NCI-H748 (cell line): ENCODE data around the gene REEP1.

Source experiments
- DNase-seq: peaks from one replicate; lab custom pipeline; 2025; ENCODE audit not compliant: unreplicated experiment; lab: John Stamatoyannopoulos, UW

Gene REEP1

GRCh38 chr2:86284987-86285386 lies 52.4 kb downstream of the REEP1 start:
- DNase-seq = no peak

DNA sequence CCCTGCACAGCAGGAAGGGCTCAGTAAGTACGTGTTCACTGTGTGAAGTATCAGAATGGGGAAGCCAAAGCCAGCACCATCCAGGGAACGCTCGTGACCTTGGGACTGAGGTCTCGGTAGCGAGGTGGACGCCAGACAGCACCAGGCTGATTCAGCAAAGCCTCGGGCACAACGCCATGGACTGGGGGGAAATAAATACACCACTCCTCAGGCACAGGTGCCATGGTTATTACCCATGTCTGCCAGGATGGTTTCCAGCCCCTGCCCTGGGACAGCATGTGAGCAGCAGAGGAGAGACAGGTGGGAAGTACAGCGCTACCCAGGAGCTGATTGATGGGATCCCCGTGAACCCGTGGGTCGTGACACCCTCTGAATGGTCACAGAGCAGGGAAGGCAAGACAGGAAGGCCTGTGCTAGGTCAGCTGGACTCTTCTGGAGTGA lies 53.0 kb downstream of the REEP1 start:
- DNase-seq = no peak

GRCh38 chr2:86283411-86284030 lies 53.9 kb downstream of the REEP1 start:
- no peak for DNase-seq

- DNase-seq = no peak
These were observed 56.2 kb downstream of the REEP1 start for GRCh38 chr2:86281066-86281700.

- DNase-seq = no peak
These were observed 57.2 kb downstream of the REEP1 start for GRCh38 chr2:86280191-86280667.

- DNase-seq = no peak
These were observed 61.5 kb downstream of the REEP1 start for GRCh38 chr2:86275962-86276361.

- no peak for DNase-seq
These were observed 62.0 kb downstream of the REEP1 start for GRCh38 chr2:86275384-86275799.

GRCh38 chr2:86274918-86275275 lies 62.5 kb downstream of the REEP1 start:
- peak; percentile 28 for DNase-seq

DNA sequence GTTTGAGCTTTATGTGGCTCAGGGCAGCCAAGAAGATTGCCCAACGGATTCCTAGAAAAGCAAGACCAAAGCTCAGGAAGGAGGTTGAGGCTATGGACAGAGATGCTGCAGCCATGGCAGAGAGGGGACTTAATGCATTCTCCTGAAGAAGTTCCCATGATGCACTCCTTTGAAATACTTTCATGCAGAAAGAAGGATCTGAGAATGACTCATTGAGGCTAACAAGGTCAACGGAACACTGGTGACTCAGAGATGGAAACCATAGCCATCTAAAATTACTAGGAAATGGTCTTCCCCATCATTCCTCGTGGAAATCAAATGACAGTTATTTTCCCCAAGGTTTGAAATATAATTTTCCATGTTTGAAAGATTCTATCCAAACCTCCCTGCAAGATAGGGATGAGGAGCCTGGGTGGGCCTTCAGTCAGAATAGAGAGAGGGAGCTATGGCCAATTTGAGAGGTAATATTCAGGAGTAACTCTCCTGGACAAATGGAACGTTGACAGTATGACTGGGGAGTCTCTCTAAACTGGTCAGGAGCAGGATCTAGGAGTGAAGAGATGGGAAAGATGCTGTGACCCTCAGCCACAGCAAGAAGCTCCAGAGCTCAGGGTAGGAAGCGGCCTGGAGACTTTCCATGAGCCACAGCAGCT lies 63.0 kb downstream of the REEP1 start:
- no peak for DNase-seq

DNA sequence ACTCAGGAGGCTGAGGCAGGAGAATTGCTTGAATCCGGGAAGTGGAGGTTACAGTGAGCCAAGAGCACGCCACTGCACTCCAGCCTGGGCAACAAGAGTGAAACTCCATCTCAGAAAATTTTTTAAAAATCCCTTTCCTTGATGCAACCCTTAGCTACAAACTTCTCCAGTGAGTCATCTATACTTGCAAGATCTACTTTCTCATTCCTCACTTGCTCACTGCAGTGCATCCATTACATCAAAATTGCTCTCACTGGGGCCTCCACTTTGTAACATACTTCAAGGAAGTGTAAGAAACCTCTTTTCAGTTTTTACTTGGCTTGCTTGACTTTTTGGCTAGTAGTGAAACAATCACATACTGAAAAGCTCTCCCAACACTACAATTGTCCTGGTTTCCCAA lies 65.3 kb downstream of the REEP1 start:
- DNase-seq = no peak

DNA sequence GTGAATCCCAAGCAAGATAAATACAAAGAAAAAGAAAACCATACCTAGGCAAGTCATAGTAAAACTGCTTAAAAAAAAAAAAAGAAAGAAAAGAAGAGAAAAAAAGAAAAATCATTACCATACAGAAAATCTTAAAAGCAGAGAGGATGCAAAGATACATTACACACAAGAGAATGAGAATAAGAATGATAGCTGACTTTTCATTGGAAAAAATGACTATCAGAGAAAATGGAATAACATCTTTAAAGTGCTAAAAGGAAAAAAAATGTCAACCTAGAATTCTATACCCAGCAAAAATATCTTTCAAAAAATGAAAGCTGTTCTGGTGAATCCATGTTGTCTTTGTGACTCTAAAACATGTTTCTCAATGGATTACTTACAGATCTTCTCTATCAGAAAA lies 66.2 kb downstream of the REEP1 start:
- no peak for DNase-seq

GRCh38 chr2:86263956-86264355 lies 73.5 kb downstream of the REEP1 start:
- DNase-seq = no peak

GRCh38 chr2:86260978-86261377 lies 76.4 kb downstream of the REEP1 start:
- no peak for DNase-seq

DNA sequence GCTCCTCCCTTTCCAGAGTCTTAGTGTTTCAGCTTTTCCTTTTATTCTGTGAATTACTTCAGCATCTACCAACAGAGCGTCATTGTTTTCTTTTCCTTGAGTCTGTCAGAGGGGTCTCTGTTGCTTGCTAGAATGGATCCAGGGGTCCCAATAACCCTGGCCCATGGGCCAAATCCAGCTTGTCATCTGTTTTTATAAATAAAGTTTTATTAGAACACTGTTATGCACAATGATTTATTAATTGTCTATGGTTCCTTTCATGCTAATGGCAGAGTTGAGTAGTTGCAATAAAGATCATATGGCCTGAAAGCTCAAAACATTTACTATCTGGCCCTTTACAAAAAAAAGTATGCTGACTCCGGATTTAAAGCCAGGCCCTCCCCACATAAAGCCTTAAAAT lies 79.3 kb downstream of the REEP1 start:
- no peak for DNase-seq

DNA sequence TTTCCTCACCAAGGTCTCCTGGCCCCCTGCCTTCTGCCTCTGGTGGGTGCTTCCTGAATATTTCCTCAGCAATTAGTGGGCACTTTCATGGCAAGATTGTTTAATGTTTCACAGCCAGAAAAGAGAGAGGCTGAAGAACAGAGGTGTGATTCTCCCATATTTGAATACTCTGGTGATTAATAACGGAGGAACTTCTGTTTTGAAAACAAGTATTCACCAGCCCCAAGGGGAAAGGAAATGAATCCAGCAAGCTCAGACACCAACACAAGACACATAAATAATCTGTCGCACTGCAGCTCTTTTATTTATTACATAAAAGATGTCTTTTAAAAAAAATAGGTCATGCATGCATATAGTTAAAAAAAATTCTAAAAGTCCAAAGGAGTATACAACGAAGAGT lies 80.4 kb downstream of the REEP1 start:
- DNase-seq = no peak

GRCh38 chr2:86256300-86256699 lies 81.1 kb downstream of the REEP1 start:
- no peak for DNase-seq

DNA sequence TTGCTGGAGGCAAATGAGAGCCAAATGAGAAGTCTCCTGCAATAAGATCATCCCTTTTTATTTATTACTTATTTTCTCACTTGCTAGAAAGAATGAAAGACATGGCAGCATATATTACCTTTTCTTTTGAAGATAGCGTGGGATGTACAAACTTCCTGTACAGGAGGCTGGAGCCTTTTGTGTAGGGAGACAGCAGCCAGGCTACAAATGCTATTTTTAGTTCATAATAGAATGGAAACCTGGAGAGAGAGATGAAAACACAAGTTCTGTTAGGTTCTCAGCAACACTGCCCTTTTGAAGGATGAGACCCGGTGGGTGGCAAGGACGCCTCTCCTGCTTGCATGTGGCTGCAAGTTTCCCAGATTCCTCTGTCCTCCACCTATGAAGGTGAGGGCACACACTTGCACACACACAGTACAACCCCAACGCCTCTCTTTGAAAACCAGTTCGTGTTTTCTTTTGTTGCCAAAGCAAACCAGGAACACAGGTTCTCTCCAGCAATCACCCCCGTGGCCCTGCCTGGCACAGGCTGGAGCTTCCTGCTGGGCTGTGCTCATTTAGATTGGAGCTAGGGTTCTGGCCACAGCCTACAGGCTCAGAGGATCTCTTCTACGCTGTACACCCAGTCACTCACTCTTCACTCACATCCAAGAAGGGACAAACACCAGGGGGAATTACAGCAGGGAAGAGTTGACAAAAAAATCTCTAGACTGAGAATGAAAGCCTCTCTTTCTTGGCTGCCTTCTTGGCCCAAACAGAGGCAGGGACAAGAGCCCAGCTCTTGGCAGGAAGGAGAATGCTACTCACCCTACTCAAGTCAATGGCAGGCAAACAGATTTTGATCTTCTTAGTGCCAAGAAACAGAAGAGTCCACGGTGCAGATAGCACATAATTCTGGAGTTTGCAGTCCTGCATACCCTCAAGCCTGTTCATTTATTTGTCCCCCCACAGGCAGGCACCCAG lies 82.6 kb downstream of the REEP1 start:
- DNase-seq = peak; percentile 26

- DNase-seq = no peak
These were observed 84.0 kb downstream of the REEP1 start for GRCh38 chr2:86253424-86253823.

DNA sequence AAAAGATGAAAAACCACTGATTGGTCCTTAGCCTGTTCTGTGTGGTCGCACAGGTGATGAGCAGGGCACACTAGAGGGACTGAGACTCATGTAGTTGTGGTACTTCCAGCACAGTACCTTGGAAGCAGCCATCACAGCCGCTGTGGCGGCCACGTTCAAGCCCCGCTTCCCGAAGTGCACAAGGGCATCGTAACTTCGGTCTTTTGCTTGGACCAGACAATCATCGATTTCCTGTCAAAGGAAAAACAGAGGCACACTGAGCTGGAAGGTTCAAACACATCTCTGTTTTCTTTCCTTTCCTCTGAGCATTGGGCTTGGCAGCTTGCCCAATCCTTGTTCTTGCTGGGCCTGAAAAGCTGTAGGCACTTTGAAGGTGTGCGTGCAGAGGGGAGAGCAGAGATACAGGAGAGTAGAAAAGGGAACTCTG lies 85.6 kb downstream of the REEP1 start:
- peak; percentile 21 for DNase-seq

GRCh38 chr2:86249579-86250391 lies 87.6 kb downstream of the REEP1 start:
- DNase-seq = peak; percentile 55
